ENCODE data around the gene RASA4B.

DNA sequence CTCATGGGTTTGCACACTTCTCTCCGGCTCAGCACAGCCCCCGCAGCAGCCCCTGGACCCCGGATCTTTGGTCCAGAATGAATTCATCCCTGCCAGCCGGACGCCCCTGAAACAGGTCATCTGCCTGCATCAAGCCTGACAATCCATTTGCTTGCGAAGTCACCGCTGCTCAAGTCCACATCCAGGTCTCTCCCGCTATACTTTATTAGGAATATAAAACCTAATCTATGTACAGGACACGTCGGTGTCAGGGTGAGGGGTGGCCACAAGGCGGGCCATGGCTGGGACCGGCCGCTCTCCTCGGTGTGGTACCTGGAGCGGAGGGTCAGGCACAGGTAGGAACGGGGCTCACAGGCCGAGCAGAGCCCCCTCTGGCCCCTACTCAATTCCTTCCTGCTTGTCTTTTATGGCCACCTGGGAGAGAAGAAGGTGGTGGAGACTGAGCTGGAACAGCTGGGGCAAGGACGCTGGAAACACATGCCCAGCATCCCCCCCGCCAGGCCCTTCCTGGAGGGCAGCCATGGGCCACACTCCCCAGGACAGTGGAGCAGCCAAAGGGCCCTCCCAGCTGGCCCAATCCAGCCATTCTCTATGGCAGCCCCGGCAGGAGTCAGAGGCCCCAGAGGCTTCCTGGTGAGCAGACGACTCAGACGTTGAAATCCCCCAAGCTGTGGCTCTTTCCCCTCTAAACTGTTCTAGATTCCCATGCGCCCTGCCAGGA lies 44.1 kb downstream of the RASA4B start:
- TF ChIP-seq, protein P1, sequence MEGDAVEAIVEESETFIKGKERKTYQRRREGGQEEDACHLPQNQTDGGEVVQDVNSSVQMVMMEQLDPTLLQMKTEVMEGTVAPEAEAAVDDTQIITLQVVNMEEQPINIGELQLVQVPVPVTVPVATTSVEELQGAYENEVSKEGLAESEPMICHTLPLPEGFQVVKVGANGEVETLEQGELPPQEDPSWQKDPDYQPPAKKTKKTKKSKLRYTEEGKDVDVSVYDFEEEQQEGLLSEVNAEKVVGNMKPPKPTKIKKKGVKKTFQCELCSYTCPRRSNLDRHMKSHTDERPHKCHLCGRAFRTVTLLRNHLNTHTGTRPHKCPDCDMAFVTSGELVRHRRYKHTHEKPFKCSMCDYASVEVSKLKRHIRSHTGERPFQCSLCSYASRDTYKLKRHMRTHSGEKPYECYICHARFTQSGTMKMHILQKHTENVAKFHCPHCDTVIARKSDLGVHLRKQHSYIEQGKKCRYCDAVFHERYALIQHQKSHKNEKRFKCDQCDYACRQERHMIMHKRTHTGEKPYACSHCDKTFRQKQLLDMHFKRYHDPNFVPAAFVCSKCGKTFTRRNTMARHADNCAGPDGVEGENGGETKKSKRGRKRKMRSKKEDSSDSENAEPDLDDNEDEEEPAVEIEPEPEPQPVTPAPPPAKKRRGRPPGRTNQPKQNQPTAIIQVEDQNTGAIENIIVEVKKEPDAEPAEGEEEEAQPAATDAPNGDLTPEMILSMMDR (IDR thresholded peaks at IDR 0.05; ENCODE audit: poor library complexity), result no peak
- no peak for TF ChIP-seq EZH2phosphoT487 (IDR thresholded peaks at IDR 0.05; ENCODE audit: low read depth, severe bottlenecking, unreplicated experiment)
